SK-MEL-5 (cell line): ENCODE results near the gene DHX35. TPM values are rescaled to one million over a fixed set of nuclear protein-coding genes. Genes with fewer than 3 reads are reported as not detected.

Experiments used
- DNase-seq: peaks from one replicate; pipeline ENCODE4 v3.0.0-alpha.2; 2016; ENCODE audit warnings: low read depth, low spot score
- in situ Hi-C: cut with HindIII; loops from 2 replicates; pipeline ENCODE4 v1.10.0; 2016; ENCODE audit warnings: low sequenced_read_pairs, high pct_unique_total_duplicates, low pct_unique_long_range_greater_than_20kb
- polyA plus RNA-seq, 2 experiments: library from polyadenylated mRNA; depleted of rRNA; stranded (reverse); fragments of >200 nt; gene quantifications; 2 replicates each; pipeline ENCODE4 v1.2.3, GENCODE V29; 2015
- total RNA-seq: library from RNA; depleted of rRNA; stranded (reverse); fragments of >200 nt; shearing (Covaris generic); gene quantifications from 2 replicates; pipeline ENCODE4 v1.2.3, GENCODE V29; 2014; rRNA removed

The DHX35 gene
- total RNA-seq: 21.3 TPM in 2 replicates
- 16.9 and 20.4 TPM in 2 replicates for polyA plus RNA-seq (2015; cell fraction: cytosol; rRNA removed)
- 70.8 and 92.6 TPM in 2 replicates for polyA plus RNA-seq (2015; cell fraction: nucleus; rRNA removed)

- in situ Hi-C loops: no loop called here
- peak; percentile 98 for DNase-seq
Measured at GRCh38 chr20:38962044-38962927, at the start of gene DHX35. Gene DHX35, plus strand, starts transcription at chr20:38962344. Its CDS starts 24 bp downstream, at chr20:38962368.

- no peak for DNase-seq
- in situ Hi-C loops: no loop called here
Measured at GRCh38 chr20:38915355-38915754, 46.8 kb upstream of the DHX35 start.

- DNase-seq: no peak
- in situ Hi-C loops: no loop called here
Measured at GRCh38 chr20:38917657-38918056, 44.5 kb upstream of the DHX35 start.

- in situ Hi-C loops: no loop called here
- DNase-seq: no peak
Measured at GRCh38 chr20:38918172-38918571, 44.0 kb upstream of the DHX35 start.

- no peak for DNase-seq
- in situ Hi-C loops: no loop called here
Measured at GRCh38 chr20:38919683-38920082, 42.5 kb upstream of the DHX35 start.

- in situ Hi-C loops: no loop called here
- no peak for DNase-seq
Measured at GRCh38 chr20:38920411-38920810, 41.7 kb upstream of the DHX35 start.

- DNase-seq: no peak
Measured at GRCh38 chr20:38920851-38921250, 41.3 kb upstream of the DHX35 start.

GRCh38 chr20:38924718-38925117 is 37.4 kb upstream of the DHX35 start:
- DNase-seq: no peak
- in situ Hi-C loops: no loop called here

More at GRCh38 chr20:38920851-38921250, 41.3 kb upstream of the DHX35 start:
- in situ Hi-C loops: no loop called here

- in situ Hi-C loops: no loop called here
- DNase-seq: peak; percentile 98
Measured at GRCh38 chr20:38926142-38926933, 35.8 kb upstream of the DHX35 start, which contains the start of gene FAM83D. Gene FAM83D, plus strand, starts transcription at chr20:38926417. Its CDS starts 26 bp downstream, at chr20:38926443.

- DNase-seq: no peak
- in situ Hi-C loops: no loop called here
Measured at GRCh38 chr20:38926934-38927616, 35.1 kb upstream of the DHX35 start.

GRCh38 chr20:38927902-38928578 is 34.1 kb upstream of the DHX35 start:
- in situ Hi-C loops: no loop called here
- DNase-seq: peak; percentile 11

- in situ Hi-C loops: no loop called here
- DNase-seq: no peak
Measured at GRCh38 chr20:38930242-38930569, 31.9 kb upstream of the DHX35 start.

GRCh38 chr20:38931984-38932383 is 30.2 kb upstream of the DHX35 start:
- DNase-seq: no peak
- in situ Hi-C loops: no loop called here

GRCh38 chr20:38932457-38933120 is 29.6 kb upstream of the DHX35 start:
- in situ Hi-C loops: no loop called here
- DNase-seq: peak; percentile 88

- in situ Hi-C loops: no loop called here
- DNase-seq: no peak
Measured at GRCh38 chr20:38934530-38934929, 27.6 kb upstream of the DHX35 start.

GRCh38 chr20:38935285-38935684 is 26.9 kb upstream of the DHX35 start:
- peak; percentile 44 for DNase-seq
- in situ Hi-C loops: no loop called here

- in situ Hi-C loops: no loop called here
Measured at GRCh38 chr20:38935967-38936407, 26.2 kb upstream of the DHX35 start.

More at GRCh38 chr20:38935967-38936407, 26.2 kb upstream of the DHX35 start:
- DNase-seq: peak; percentile 7
